GM13976 (cell line): ENCODE data around the gene CLTB.

Source experiments
- DNase-seq: peaks from one replicate; pipeline ENCODE4 v3.0.0; 2012; ENCODE audit warnings: low spot score
- CTCF ChIP-seq: IDR thresholded peaks from 2 replicates; pipeline ENCODE4 v1.5.1; 2012; ENCODE audit warnings: borderline replicate concordance, mild to moderate bottlenecking; ENCODE audit not compliant: insufficient read depth; ENCODE audit errors: extremely low read depth, missing control alignments, control extremely low read depth
- in situ Hi-C: fragments of 300-500 bp; cut with MboI; formaldehyde crosslinking; loops from one replicate; pipeline ENCODE4 v1.12.0; 2022; ENCODE audit warnings: low sequenced_read_pairs, mixed read lengths, inconsistent platforms; ENCODE audit not compliant: unreplicated experiment

Gene CLTB

GRCh38 chr5:176415952-176416924, at the start of gene CLTB:
Gene CLTB, minus strand, starts transcription at chr5:176416539. Its CDS starts 176 bp downstream, at chr5:176416363.
- peak; percentile 97 for TF ChIP-seq CTCF
- in situ Hi-C loops: loop anchor here (25.0 kb wide), 1 partner anchor 171 kb away; no protein-coding TSS in a partner anchor

GRCh38 chr5:176463113-176463764, 46.9 kb upstream of the CLTB start:
- no peak for TF ChIP-seq CTCF
- DNase-seq: no peak
- in situ Hi-C loops: no loop called here

More at GRCh38 chr5:176415952-176416924, at the start of gene CLTB:
- peak; percentile 96 for DNase-seq

- in situ Hi-C loops: no loop called here
- no peak for DNase-seq
- TF ChIP-seq CTCF: no peak
These were observed 45.0 kb upstream of the CLTB start for GRCh38 chr5:176461349-176461748.

- in situ Hi-C loops: no loop called here
- no peak for DNase-seq
- TF ChIP-seq CTCF: no peak
These were observed 42.7 kb upstream of the CLTB start for GRCh38 chr5:176458904-176459561.

- in situ Hi-C loops: no loop called here
- no peak for DNase-seq
- no peak for TF ChIP-seq CTCF
These were observed 38.5 kb upstream of the CLTB start for GRCh38 chr5:176454724-176455394.

GRCh38 chr5:176450077-176450476, 33.7 kb upstream of the CLTB start:
- no peak for TF ChIP-seq CTCF
- no peak for DNase-seq
- in situ Hi-C loops: no loop called here
